GM18951 (cell line): ENCODE results near the gene STXBP6.

ENCODE experiments used
- POLR2A ChIP-seq: IDR thresholded peaks from 4 replicates; pipeline ENCODE4 v1.6.1; 2011; ENCODE audit warnings: mild to moderate bottlenecking; ENCODE audit not compliant: insufficient read length, insufficient read depth; ENCODE audit errors: extremely low read depth
- in situ Hi-C: fragments of 300-500 bp; cut with MboI; formaldehyde crosslinking; loops from one replicate; pipeline ENCODE4 v1.12.0; 2022; ENCODE audit warnings: low sequenced_read_pairs, mixed read lengths, inconsistent platforms; ENCODE audit not compliant: unreplicated experiment

Gene STXBP6

GRCh38 chr14:24935796-24936195 is 114.2 kb downstream of the STXBP6 start:
- TF ChIP-seq POLR2A, result no peak
- in situ Hi-C loops, result no loop called here

- in situ Hi-C loops, result no loop called here
These were observed 121.5 kb downstream of the STXBP6 start for GRCh38 chr14:24928386-24928900.

DNA sequence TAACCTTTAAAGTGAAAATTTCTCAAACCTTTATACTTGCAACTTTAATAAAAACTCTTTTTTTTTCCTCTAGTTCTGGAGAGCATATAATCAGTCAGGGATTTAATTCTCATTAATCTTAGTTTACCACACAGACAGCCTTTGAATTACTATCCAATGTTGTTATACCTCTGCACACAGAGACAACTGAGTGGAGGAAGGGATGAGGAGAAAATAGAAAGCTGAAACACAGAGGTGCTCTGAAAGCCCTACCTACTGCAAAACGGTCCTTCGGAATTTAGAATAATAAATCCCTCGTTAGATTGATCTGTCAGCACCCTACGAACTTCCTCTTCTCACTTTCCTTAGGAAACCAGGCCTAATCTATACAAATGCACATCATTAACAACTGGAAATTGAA is 122.1 kb downstream of the STXBP6 start:
- in situ Hi-C loops, result no loop called here
- TF ChIP-seq POLR2A, result no peak

More at GRCh38 chr14:24928386-24928900, 121.5 kb downstream of the STXBP6 start:
- TF ChIP-seq POLR2A, result no peak

DNA sequence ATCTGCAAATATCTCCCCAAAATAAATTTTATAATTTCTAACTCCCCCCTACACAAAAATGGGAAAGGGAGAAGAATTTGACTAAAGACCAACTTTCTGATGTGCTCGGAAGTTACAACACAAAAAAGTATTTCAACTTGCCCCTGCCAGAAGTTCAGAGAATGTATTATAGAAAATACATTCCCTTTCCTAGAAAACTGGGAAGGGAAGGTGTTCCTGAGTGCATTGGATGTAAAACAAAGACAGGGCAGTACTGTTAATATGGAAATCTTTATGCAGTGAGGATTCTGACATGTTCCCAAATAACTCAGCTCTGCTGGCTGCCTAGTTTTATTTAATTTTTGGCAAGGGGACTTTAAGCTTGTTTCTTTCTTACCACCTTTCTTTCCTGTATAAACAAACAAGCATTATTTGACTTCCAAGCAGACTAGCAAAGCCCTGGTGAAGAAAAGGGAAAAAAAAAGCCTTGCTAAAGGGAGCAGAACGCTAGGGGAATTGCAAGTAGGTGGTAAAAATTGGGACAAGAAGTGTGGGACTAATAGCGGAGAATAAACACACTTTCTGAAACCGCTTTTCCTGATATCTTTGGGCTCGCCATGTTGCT is 124.1 kb downstream of the STXBP6 start:
- in situ Hi-C loops, result no loop called here
- no peak for TF ChIP-seq POLR2A

- in situ Hi-C loops, result no loop called here
- TF ChIP-seq POLR2A, result no peak
These were observed 125.4 kb downstream of the STXBP6 start for GRCh38 chr14:24924544-24924943.

DNA sequence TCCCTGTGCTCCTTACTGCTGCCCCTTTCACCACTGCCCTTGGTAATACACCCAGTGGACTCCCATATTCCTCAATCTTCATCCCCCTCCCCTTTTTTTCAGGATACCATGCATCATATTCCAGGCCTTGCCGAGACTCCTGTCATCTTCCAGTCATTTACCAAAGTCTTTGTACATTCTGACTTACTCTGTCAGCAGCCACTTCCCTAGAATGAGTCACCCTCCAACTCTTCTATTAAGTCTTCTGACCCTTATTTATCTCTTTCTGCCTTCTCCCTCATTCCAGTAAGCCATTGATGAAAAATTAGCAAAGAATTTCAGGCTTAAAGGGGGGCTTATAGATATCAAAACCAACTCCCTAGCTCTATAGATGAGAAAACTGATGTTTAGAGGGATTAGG is 128.0 kb downstream of the STXBP6 start:
- in situ Hi-C loops, result no loop called here
- TF ChIP-seq POLR2A, result no peak

DNA sequence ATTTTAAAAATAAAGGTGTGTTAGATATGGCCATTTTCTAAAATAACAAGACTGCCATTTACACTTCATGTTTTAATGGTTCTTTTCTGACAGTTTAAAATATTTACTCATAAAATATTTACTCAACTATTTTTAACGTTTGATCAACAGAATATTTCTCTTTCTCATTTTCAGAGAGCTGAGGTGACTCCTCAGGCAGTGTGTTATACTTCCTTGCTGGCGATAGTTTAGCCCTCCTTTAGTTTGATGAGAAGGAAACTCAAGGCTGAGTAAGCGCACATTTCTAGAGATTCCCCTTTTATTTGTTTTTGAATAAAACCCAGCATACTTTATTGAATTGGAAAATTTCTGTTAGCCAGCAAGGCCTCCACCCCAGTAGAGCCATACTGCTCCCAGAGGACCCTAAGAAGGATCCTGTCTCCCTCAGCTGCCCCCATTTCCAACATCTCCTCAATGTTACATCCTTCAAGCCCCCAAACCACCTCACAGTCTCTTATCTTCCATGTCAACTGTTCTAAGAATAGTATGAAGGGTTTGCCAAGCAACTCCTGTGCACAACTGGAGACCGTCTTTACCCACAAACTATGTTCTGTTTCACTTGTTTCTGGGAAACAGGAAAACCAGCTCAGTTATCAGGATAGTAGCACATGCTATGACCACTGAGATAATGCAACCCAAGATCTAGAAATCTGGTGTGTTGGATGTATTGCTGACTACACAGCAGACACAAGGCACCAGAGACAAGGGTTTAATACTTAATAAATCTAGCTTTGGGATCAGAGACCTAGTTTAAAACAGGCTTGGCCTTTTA is 129.5 kb downstream of the STXBP6 start:
- in situ Hi-C loops, result no loop called here
- no peak for TF ChIP-seq POLR2A

- in situ Hi-C loops, result no loop called here
- TF ChIP-seq POLR2A, result no peak
These were observed 131.1 kb downstream of the STXBP6 start for GRCh38 chr14:24918822-24919221.

DNA sequence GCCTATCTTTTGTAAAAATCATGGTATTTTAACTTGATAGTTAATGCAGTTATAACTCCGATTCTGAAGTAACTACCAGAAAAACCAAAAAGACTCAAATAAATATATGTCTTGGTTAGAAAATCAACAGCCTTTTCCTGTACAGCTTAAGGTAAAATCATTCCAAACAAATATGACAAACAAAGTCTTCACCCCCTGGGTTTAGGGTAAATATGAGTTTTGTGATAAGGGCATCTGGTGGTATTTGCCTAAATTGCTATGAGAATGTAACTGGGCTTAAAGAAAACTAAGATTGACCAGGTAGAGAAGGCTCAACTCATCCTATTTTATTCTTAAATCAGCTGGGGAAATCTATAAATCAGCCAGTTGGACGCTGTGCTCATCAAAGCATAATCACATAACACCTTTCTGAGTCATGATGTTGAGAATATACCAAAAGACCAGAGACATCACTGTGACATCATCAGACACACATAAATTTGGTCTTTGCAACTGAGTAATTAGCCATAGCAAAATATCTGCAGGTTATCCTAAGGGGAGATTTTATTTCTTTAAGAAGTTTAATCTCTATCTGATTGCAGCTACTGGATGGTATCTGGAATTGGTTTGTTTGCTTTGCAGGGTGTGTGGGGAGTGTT is 133.9 kb downstream of the STXBP6 start:
- TF ChIP-seq POLR2A, result no peak
- in situ Hi-C loops, result no loop called here

DNA sequence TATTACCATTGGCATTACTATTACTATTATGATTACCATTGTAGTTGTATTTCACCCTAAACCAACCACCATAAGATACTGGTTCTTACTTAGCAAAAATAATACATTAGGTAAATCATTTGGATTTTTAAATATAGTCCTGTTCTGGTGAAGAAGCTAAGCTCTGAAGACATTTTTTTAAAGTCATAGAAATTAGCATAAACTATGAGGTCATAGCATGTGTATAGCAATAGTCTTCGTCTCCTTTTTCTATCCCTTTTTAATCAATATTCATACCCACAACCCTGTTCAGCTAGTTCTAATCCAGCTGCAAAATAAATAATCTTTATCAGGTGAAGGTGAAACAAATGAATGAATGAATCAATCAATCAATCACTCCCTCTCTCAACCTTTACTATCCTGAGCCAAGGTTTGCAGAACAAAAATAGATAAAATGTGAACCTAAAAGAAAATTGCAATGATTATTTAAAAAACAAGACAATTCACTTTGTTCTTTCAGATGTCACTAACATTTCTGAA is 134.5 kb downstream of the STXBP6 start:
- TF ChIP-seq POLR2A, result no peak
- in situ Hi-C loops, result no loop called here

- no peak for TF ChIP-seq POLR2A
These were observed 136.2 kb downstream of the STXBP6 start for GRCh38 chr14:24913746-24914145.

GRCh38 chr14:24913021-24913420 is 136.9 kb downstream of the STXBP6 start:
- TF ChIP-seq POLR2A, result no peak
- in situ Hi-C loops, result no loop called here

More at GRCh38 chr14:24913746-24914145, 136.2 kb downstream of the STXBP6 start:
- in situ Hi-C loops, result no loop called here
